Measurements from ENCODE around the gene MS4A5.

The MS4A5 gene

DNA sequence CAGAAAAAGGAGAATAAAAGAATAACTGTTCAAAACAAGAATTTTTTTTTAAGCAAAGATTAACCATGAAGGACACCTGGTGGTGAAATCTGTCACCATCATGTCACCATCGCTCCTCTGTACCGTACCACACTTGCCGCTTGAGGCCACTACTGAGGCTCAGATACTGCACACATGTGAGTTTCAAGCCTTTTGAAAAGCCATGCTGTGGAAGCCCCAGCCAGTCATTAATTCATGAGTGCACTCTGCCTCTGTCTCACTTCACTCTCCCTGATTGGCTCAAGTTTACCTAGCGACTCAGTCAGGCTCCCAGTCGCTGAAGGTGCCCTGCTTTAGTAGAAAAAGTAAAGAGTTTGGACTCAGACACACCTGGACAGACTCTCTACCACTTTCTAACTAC lies 56.6 kb downstream of the MS4A5 start:
- no peak for DNase-seq

- DNase-seq = no peak
Observed at GRCh38 chr11:60492488-60493009, 63.2 kb downstream of the MS4A5 start, which contains the start of gene MS4A12. Gene MS4A12 (plus strand): TSS chr11:60492778. CDS start chr11:60497319, 4,541 bp downstream.

GRCh38 chr11:60493454-60493853 lies 64.1 kb downstream of the MS4A5 start:
- DNase-seq = no peak

Data from NCI-H2081 treated with DMSO at 0.1 percent for 48 hours (cell line).